Muscle of leg (tissue), 11 donors: ENCODE data around the gene SLC6A12. TPM values are rescaled to one million over a fixed set of nuclear protein-coding genes. Genes with fewer than 3 reads are reported as not detected.

Experiments used
- DNase-seq: peaks from one replicate; pipeline ENCODE4 v3.0.0; 2013
- H3K27ac ChIP-seq: one replicate; pipeline ENCODE4 v1.5.1; 2013; ENCODE audit warnings: mild to moderate bottlenecking, low read length, control low read depth
- H3K27me3 ChIP-seq: one replicate; pipeline ENCODE4 v1.6.1; 2013; ENCODE audit warnings: low read length; ENCODE audit not compliant: control insufficient read depth, insufficient read depth
- H3K36me3 ChIP-seq: one replicate; pipeline ENCODE4 v1.6.1; 2013; ENCODE audit warnings: low read length; ENCODE audit not compliant: control insufficient read depth, insufficient read depth
- H3K4me1 ChIP-seq: one replicate; pipeline ENCODE4 v1.6.1; 2013; ENCODE audit warnings: low read length; ENCODE audit not compliant: control insufficient read depth, insufficient read depth
- H3K4me3 ChIP-seq: one replicate; pipeline ENCODE4 v1.5.1; 2013; ENCODE audit warnings: low read length, control low read depth
- H3K9me3 ChIP-seq: replicated peaks from 2 replicates; pipeline ENCODE4 v1.6.1; 2013; ENCODE audit warnings: low read depth, low read length; ENCODE audit not compliant: control insufficient read depth
- WGBS: methylation state at CpG from one replicate; pipeline ENCODE4 v1.1.5; 2013; ENCODE audit warnings: missing lambda C conversion rate; ENCODE audit not compliant: insufficient coverage; 5-methylcytosine and 5-hydroxymethylcytosine counted together
- polyA plus RNA-seq, 8 donors: library from polyadenylated mRNA; unstranded; fragments of 120-200 nt; gene quantifications; one replicate each; pipeline versions ENCODE4 v1.2.1 to v1.2.3, GENCODE V29; 2013; ENCODE audit warnings: inconsistent platforms in 1 of 8, low replicate concordance in 1 of 8; ENCODE audit not compliant: insufficient read length in 8 of 8, insufficient read depth in 1 of 8
- total RNA-seq: library from RNA; stranded (reverse); fragments of 120-200 nt; gene quantifications from one replicate; pipeline ENCODE4 v1.2.4, GENCODE V29; 2013

Gene SLC6A12
- total and polyA plus RNA-seq, 9 donors: 0.25 to 1.6 (median 0.40) TPM

GRCh38 chr12:253116-253831 lies 39.3 kb upstream of the SLC6A12 start:
- Histone ChIP-seq H3K4me1 (no peaks in the 10 kb centered on the region), H3K9me3 (no peaks in the 10 kb centered on the region), H3K36me3 (no peaks in the 10 kb centered on the region), H3K27me3 (peaks cover 6% of the 10 kb centered on the region), H3K27ac (no peak overlapping the region), H3K4me3 (no peak overlapping the region)
- WGBS: 71% methylated on average over 12 of the region's 12 CpGs
- DNase-seq: no peak

- peaks cover 3% of the 10 kb centered on the region for H3K9me3 ChIP-seq
- H3K36me3 ChIP-seq: no peaks in the 10 kb centered on the region
- H3K27ac ChIP-seq: no peak overlapping the region
- H3K4me3 ChIP-seq: no peak overlapping the region
- H3K27me3 ChIP-seq: peaks cover 4% of the 10 kb centered on the region
- no peak for DNase-seq
- no peaks in the 10 kb centered on the region for H3K4me1 ChIP-seq
- WGBS: no CpG with 5 or more reads among the region's 5 CpGs
Observed at GRCh38 chr12:252636-253035, 38.7 kb upstream of the SLC6A12 start.

- no CpG with 5 or more reads among the region's 3 CpGs for WGBS
- Histone ChIP-seq H3K4me3 (no peak overlapping the region), H3K27me3 (peaks cover 2% of the 10 kb centered on the region), H3K27ac (no peak overlapping the region), H3K36me3 (no peaks in the 10 kb centered on the region), H3K9me3 (peaks cover 3% of the 10 kb centered on the region), H3K4me1 (no peaks in the 10 kb centered on the region)
- DNase-seq: no peak
Observed at GRCh38 chr12:247271-247670, 33.3 kb upstream of the SLC6A12 start.

- Histone ChIP-seq H3K36me3 (no peaks in the 10 kb centered on the region), H3K27me3 (peaks cover 2% of the 10 kb centered on the region), H3K4me3 (no peak overlapping the region), H3K9me3 (peaks cover 3% of the 10 kb centered on the region), H3K4me1 (no peaks in the 10 kb centered on the region), H3K27ac (no peak overlapping the region)
- no peak for DNase-seq
- 34% methylated on average over 2 of the region's 4 CpGs for WGBS
Observed at GRCh38 chr12:243381-243780, 29.4 kb upstream of the SLC6A12 start.

GRCh38 chr12:242496-242895 lies 28.5 kb upstream of the SLC6A12 start:
- Histone ChIP-seq H3K4me3 (no peak overlapping the region), H3K4me1 (no peaks in the 10 kb centered on the region), H3K9me3 (no peaks in the 10 kb centered on the region), H3K27me3 (peaks cover 2% of the 10 kb centered on the region), H3K27ac (no peak overlapping the region), H3K36me3 (no peaks in the 10 kb centered on the region)
- 84% methylated on average over 13 of the region's 15 CpGs for WGBS
- DNase-seq: no peak

- Histone ChIP-seq H3K4me3 (no peak overlapping the region), H3K27me3 (peaks cover 2% of the 10 kb centered on the region), H3K4me1 (no peaks in the 10 kb centered on the region), H3K36me3 (no peaks in the 10 kb centered on the region), H3K9me3 (peaks cover 8% of the 10 kb centered on the region), H3K27ac (no peak overlapping the region)
- no CpG with 5 or more reads among the region's 9 CpGs for WGBS
- DNase-seq: no peak
Observed at GRCh38 chr12:241266-241665, 27.3 kb upstream of the SLC6A12 start.

- Histone ChIP-seq H3K4me1 (no peaks in the 10 kb centered on the region), H3K4me3 (no peak overlapping the region), H3K27ac (no peak overlapping the region), H3K27me3 (peaks cover 2% of the 10 kb centered on the region), H3K9me3 (peaks cover 10% of the 10 kb centered on the region), H3K36me3 (no peaks in the 10 kb centered on the region)
- 84% methylated on average over 6 of the region's 9 CpGs for WGBS
- DNase-seq: no peak
Observed at GRCh38 chr12:240566-240965, 26.6 kb upstream of the SLC6A12 start.

GRCh38 chr12:238736-239398 lies 24.9 kb upstream of the SLC6A12 start:
- Histone ChIP-seq H3K4me3 (no peak overlapping the region), H3K36me3 (no peaks in the 10 kb centered on the region), H3K27ac (no peak overlapping the region), H3K9me3 (peaks cover 12% of the 10 kb centered on the region), H3K4me1 (peaks cover 3% of the 10 kb centered on the region), H3K27me3 (peaks cover 2% of the 10 kb centered on the region)
- DNase-seq: no peak
- WGBS: 79% methylated on average over 19 of the region's 19 CpGs

GRCh38 chr12:238116-238515 lies 24.2 kb upstream of the SLC6A12 start:
- no peaks in the 10 kb centered on the region for H3K27me3 ChIP-seq
- peaks cover 10% of the 10 kb centered on the region for H3K4me1 ChIP-seq
- no peaks in the 10 kb centered on the region for H3K36me3 ChIP-seq
- DNase-seq: no peak
- H3K9me3 ChIP-seq: peaks cover 12% of the 10 kb centered on the region
- H3K27ac ChIP-seq: no peak overlapping the region
- H3K4me3 ChIP-seq: no peak overlapping the region
- 83% methylated on average over 8 of the region's 9 CpGs for WGBS

GRCh38 chr12:237026-237815 lies 23.3 kb upstream of the SLC6A12 start:
- Histone ChIP-seq H3K9me3 (peaks cover 12% of the 10 kb centered on the region), H3K4me3 (no peak overlapping the region), H3K4me1 (peaks cover 19% of the 10 kb centered on the region), H3K27ac (no peak overlapping the region), H3K36me3 (no peaks in the 10 kb centered on the region), H3K27me3 (no peaks in the 10 kb centered on the region)
- DNase-seq: no peak
- 88% methylated on average over 9 of the region's 13 CpGs for WGBS
